K562 (cell line): ENCODE data around the gene SCG5. TPM values are rescaled to one million over a fixed set of nuclear protein-coding genes. Genes with fewer than 3 reads are reported as not detected.

Experiments
- ATAC-seq: fragments of 200-7000 bp; cut with Tn5 transposase; 3 replicates; pipeline ENCODE4 v1.9.1; 2020; ENCODE audit warnings: moderate library complexity
- BruUV-seq: library from RNA; stranded (reverse); fragments of 400-500 nt; replicated peaks from 2 replicates; lab custom pipeline; 2021; lab: Mats Ljungman, UMichigan
- CTCF ChIA-PET: fragments of 300-600 bp; formaldehyde crosslinking; extraction: SDS; loops from one replicate; lab custom pipeline; 2021; ENCODE audit warnings: low intra/inter-chr PET ratio; lab: Yijun Ruan, JAX
- POLR2A ChIA-PET: fragments of 300-600, 350-650 bp; sonication (Branson Sonifier 250); formaldehyde crosslinking; extraction: SDS; loops from one replicate; lab custom pipeline; 2021; ENCODE audit warnings: antibody characterized with exemption, inconsistent platforms; lab: Yijun Ruan, JAX
- DNase-seq, 4 experiments: peaks; one replicate each; pipeline versions ENCODE4 v3.0.0 to v3.0.0-alpha.2; 2011 to 2018; ENCODE audit warnings: low spot score in 3 of 4, mixed read lengths in 3 of 4; ENCODE audit errors: extremely low read depth in 1 of 4
- FAIRE-seq: peaks from 2 replicates; lab custom pipeline; 2011; peaks lifted over from hg19 to GRCh38; lab: Jason Lieb, UNC
- H2AFZ ChIP-seq: 2 replicates; pipeline ENCODE4 v1.6.0; 2011; ENCODE audit warnings: low read depth, low read length, control low read depth, inconsistent platforms
- H3K27ac ChIP-seq: fragments of 200-600 bp; 3 replicates; pipeline ENCODE4 v1.8.0; 2011; ENCODE audit warnings: low read depth, mild to moderate bottlenecking, control low read depth, inconsistent platforms, low read length, moderate library complexity, mixed read lengths; ENCODE audit errors: extremely low read depth
- H3K27me3 ChIP-seq, 2 experiments: fragments of 300-600 bp in 1 of 2; 2 replicates in 1 of 2; 3 replicates in 1 of 2; pipeline versions ENCODE4 v1.6.0 to v1.8.0; 2011; ENCODE audit warnings: inconsistent platforms in 2 of 2, low read length in 2 of 2, mild to moderate bottlenecking in 1 of 2, mixed read lengths in 1 of 2, moderate library complexity in 1 of 2; ENCODE audit not compliant: control insufficient read depth in 2 of 2, insufficient read depth in 2 of 2
- H3K36me3 ChIP-seq: fragments of 300-600 bp; 3 replicates; pipeline ENCODE4 v1.8.0; 2011; ENCODE audit warnings: mild to moderate bottlenecking, low read length, inconsistent platforms; ENCODE audit not compliant: control insufficient read depth, insufficient read depth
- H3K4me1 ChIP-seq, 2 experiments: fragments of 200-600 bp in 1 of 2; replicated peaks in 1 of 2; 2 replicates in 1 of 2; 3 replicates in 1 of 2; pipeline versions ENCODE4 v1.5.1 to v1.8.0; 2011; ENCODE audit warnings: inconsistent platforms in 2 of 2, low read length in 2 of 2, mild to moderate bottlenecking in 1 of 2, mixed read lengths in 1 of 2, moderate library complexity in 1 of 2; ENCODE audit not compliant: control insufficient read depth in 2 of 2, insufficient read depth in 2 of 2
- H3K4me2 ChIP-seq: 2 replicates; pipeline ENCODE4 v1.6.1; 2011; ENCODE audit warnings: low read length, control low read depth, inconsistent platforms, mixed read lengths; ENCODE audit not compliant: insufficient read depth
- H3K4me3 ChIP-seq: fragments of 200-600 bp; sonication (generic), shearing (Covaris generic); 2 replicates; pipeline ENCODE4 v1.5.1; 2016; ENCODE audit warnings: control low read depth, inconsistent platforms
- H3K79me2 ChIP-seq: fragments of 200-600 bp; 3 replicates; pipeline ENCODE4 v1.8.0; 2011; ENCODE audit warnings: low read length, inconsistent platforms; ENCODE audit not compliant: control insufficient read depth, insufficient read depth
- H3K9ac ChIP-seq, 2 experiments: 2 replicates each; pipeline versions ENCODE4 v1.6.0 to v1.6.1; 2011; ENCODE audit warnings: low read depth in 2 of 2, low read length in 2 of 2, control low read depth in 1 of 2, inconsistent platforms in 1 of 2, mild to moderate bottlenecking in 1 of 2, mixed read lengths in 1 of 2; ENCODE audit not compliant: insufficient read depth in 1 of 2
- H3K9me1 ChIP-seq: one replicate; pipeline ENCODE4 v1.6.0; 2011; ENCODE audit warnings: inconsistent platforms, mild to moderate bottlenecking, low read length, moderate library complexity; ENCODE audit not compliant: control insufficient read depth, insufficient read depth
- H3K9me3 ChIP-seq: replicated peaks from 2 replicates; pipeline ENCODE4 v1.5.1; 2011; ENCODE audit warnings: low read depth, low read length, inconsistent platforms; ENCODE audit not compliant: control insufficient read depth, insufficient read depth
- H4K20me1 ChIP-seq: replicated peaks from 2 replicates; pipeline ENCODE4 v1.6.1; 2011; ENCODE audit warnings: low read length, inconsistent platforms, mixed read lengths; ENCODE audit not compliant: control insufficient read depth, insufficient read depth
- ARID3B ChIP-seq: fragments of 250-450 bp; sonication (Bioruptor Pico); IDR thresholded peaks from 2 replicates; pipeline ENCODE4 v1.4.0; 2020; ENCODE audit warnings: borderline replicate concordance
- ASH1L ChIP-seq: fragments of 450-650 bp; IDR thresholded peaks from 2 replicates; pipeline ENCODE4 v1.6.1; 2018; ENCODE audit warnings: borderline replicate concordance, mild to moderate bottlenecking, low read depth; ENCODE audit not compliant: partially characterized antibody
- KLF13 ChIP-seq: fragments of 450-650 bp; IDR thresholded peaks from 2 replicates; pipeline ENCODE4 v1.6.1; 2016; ENCODE audit warnings: missing genetic modification characterization, low read depth, mild to moderate bottlenecking, missing compliant biosample characterization, moderate library complexity, borderline replicate concordance
- NFIX ChIP-seq: fragments of 250-450 bp; sonication (Bioruptor Pico); IDR thresholded peaks from 2 replicates; pipeline ENCODE4 v1.4.0; 2020; ENCODE audit warnings: low read depth, mild to moderate bottlenecking, moderate library complexity
- PHTF2 ChIP-seq: fragments of 250-450 bp; sonication (Bioruptor Pico); IDR thresholded peaks from 2 replicates; pipeline ENCODE4 v1.5.0; 2021; ENCODE audit warnings: mild to moderate bottlenecking
- RBBP5 ChIP-seq: fragments of 200-600 bp; sonication (generic); IDR thresholded peaks from 2 replicates; pipeline ENCODE4 v1.6.1; 2012; ENCODE audit warnings: borderline replicate concordance, mild to moderate bottlenecking, low read length, control low read depth, inconsistent platforms; ENCODE audit not compliant: insufficient read depth, poor library complexity, severe bottlenecking
- RBM14 ChIP-seq: fragments of 200-400 bp; formaldehyde crosslinking; IDR thresholded peaks from 2 replicates; pipeline ENCODE4 v1.6.1; 2018; ENCODE audit warnings: low read depth, mild to moderate bottlenecking, low read length, moderate library complexity, borderline replicate concordance; ENCODE audit not compliant: insufficient read depth
- SLC30A9 ChIP-seq: fragments of 250-450 bp; sonication (Bioruptor Pico); IDR thresholded peaks from 2 replicates; pipeline ENCODE4 v1.8.0; 2022; ENCODE audit warnings: mild to moderate bottlenecking, moderate library complexity
- ZFP91 ChIP-seq: sonication (generic); formaldehyde crosslinking; IDR thresholded peaks from 2 replicates; pipeline ENCODE4 v1.8.0; 2022; ENCODE audit warnings: mild to moderate bottlenecking, missing genetic modification reagents
- ZNF12 ChIP-seq: sonication (generic); formaldehyde crosslinking; IDR thresholded peaks from 2 replicates; pipeline ENCODE4 v1.4.0; 2020; ENCODE audit warnings: mild to moderate bottlenecking, missing genetic modification reagents
- ZNF740 ChIP-seq, 3 experiments: fragments of 200-800 bp in 1 of 3; sonication (Bioruptor generic) in 1 of 3; sonication (generic) in 1 of 3; formaldehyde crosslinking in 1 of 3; IDR thresholded peaks; 2 replicates each; pipeline versions ENCODE4 v1.6.1 to v1.8.0; 2016 to 2022; ENCODE audit warnings: mild to moderate bottlenecking in 2 of 3, missing compliant biosample characterization in 2 of 3, missing genetic modification characterization in 2 of 3, missing genetic modification reagents in 1 of 3
- WGBS: fragments of 100-300 bp; shearing (Covaris generic); methylation state at CpG from one replicate; pipeline ENCODE4 v1.1.6; 2016; ENCODE audit warnings: low coverage, mixed read lengths; ENCODE audit not compliant: insufficient coverage; ENCODE audit errors: missing lambda C conversion rate; 5-methylcytosine and 5-hydroxymethylcytosine counted together
- in situ Hi-C: fragments of 300-500 bp; cut with MboI; formaldehyde crosslinking; loops from 4 replicates; pipeline ENCODE4 v1.15.0; 2018; ENCODE audit warnings: inconsistent platforms, mixed read lengths
- intact Hi-C: fragments of 100-400 bp; cut with micrococcal nuclease; formaldehyde crosslinking; loops from 2 replicates; pipeline ENCODE4 v1.14.2; 2022
- polyA plus RNA-seq, 8 experiments: library from polyadenylated mRNA; depleted of rRNA in 4 of 8; stranded (reverse) in 5 of 8; unstranded in 3 of 8; fragments of >200 nt; fragmentation: Nextera tagmentation in 2 of 8; fragmentation: Illumina TruSeq in 1 of 8; extraction: Ambion mirVana in 2 of 8; extraction: Trizol in 1 of 8; gene quantifications; 2 replicates each; pipeline versions ENCODE4 v1.2.1 to v1.2.3, GENCODE V29; 2011 to 2014; ENCODE audit warnings: inconsistent platforms in 1 of 8, missing spikeins in 1 of 8
- total RNA-seq, 7 experiments: library from RNA; depleted of rRNA in 6 of 7; stranded (reverse); fragments of >200 nt in 6 of 7; fragmentation: Illumina TruSeq in 2 of 7; extraction: Trizol in 2 of 7; gene quantifications; 2 replicates each; pipeline versions ENCODE4 v1.2.1 to v1.2.3, GENCODE V29; 2011 to 2021; ENCODE audit warnings: low replicate concordance in 1 of 7

SCG5 gene
- total and polyA plus RNA-seq, 9 of the 15 experiments (the other 6 are each of a cell fraction or from before 2014, with no cell fraction given): 0.06 to 0.76 (median 0.28) TPM; not detected in 2

- Histone ChIP-seq H3K4me2 (no peak overlapping the region), H2AFZ (no peak overlapping the region), H3K36me3 (no peaks in the 10 kb centered on the region), H3K27me3 (peaks cover 6% of the 10 kb centered on the region in 2 experiments; a peak in 4 of 5 replicates), H3K9me1 (no peaks in the 10 kb centered on the region), H3K9ac (no peak overlapping the region), H3K4me3 (no peak overlapping the region), H3K27ac (no peak overlapping the region), H3K79me2 (no peaks in the 10 kb centered on the region), H3K4me1 (no peaks in the 10 kb centered on the region), H3K9me3 (no peaks in the 10 kb centered on the region), H4K20me1 (no peaks in the 10 kb centered on the region)
- ChIA-PET POLR2A (interaction anchor here (0.6 kb wide), 1 partner anchor 199 kb away, joined by 3 read pairs; no protein-coding TSS in a partner anchor), CTCF (no interaction called here)
- in situ Hi-C loops: no loop called here
- TF ChIP-seq RBBP5: no peak
- no peak for TF ChIP-seq KLF13 (tag)
- TF ChIP-seq PHTF2 (CRISPR knock-in tag): no peak
- BruUV-seq: no TSS peak
- intact Hi-C loops: no loop called here
- DNase-seq (no peak), ATAC-seq (no peak), FAIRE-seq (no peak)
- WGBS: 6% methylated on average over 2 of the region's 2 CpGs
Measured at GRCh38 chr15:32705446-32705845, 63.9 kb downstream of the SCG5 start.

GRCh38 chr15:32706704-32707103 is 65.2 kb downstream of the SCG5 start:
- no peaks in the 10 kb centered on the region for H3K9me3 ChIP-seq
- no peak for FAIRE-seq
- no peak for ATAC-seq
- no peak overlapping the region for H3K4me3 ChIP-seq
- CTCF ChIA-PET: no interaction called here
- H2AFZ ChIP-seq: no peak overlapping the region
- no TSS peak for BruUV-seq
- intact Hi-C loops: no loop called here
- no peaks in the 10 kb centered on the region for H3K4me1 ChIP-seq
- no peaks in the 10 kb centered on the region for H4K20me1 ChIP-seq
- peaks cover 0 to 4% of the 10 kb centered on the region in 2 experiments; a peak in 2 of 5 replicates for H3K27me3 ChIP-seq
- H3K79me2 ChIP-seq: no peaks in the 10 kb centered on the region
- H3K27ac ChIP-seq: no peak overlapping the region
- WGBS: 0% methylated on average over 3 of the region's 3 CpGs
- DNase-seq: no peak
- H3K9me1 ChIP-seq: no peaks in the 10 kb centered on the region
- no peak overlapping the region for H3K9ac ChIP-seq
- H3K4me2 ChIP-seq: no peak overlapping the region
- no peaks in the 10 kb centered on the region for H3K36me3 ChIP-seq
- POLR2A ChIA-PET: no interaction called here
- in situ Hi-C loops: no loop called here
- TF ChIP-seq ARID3B (no peak), ASH1L (no peak), SLC30A9 (CRISPR knock-in tag) (no peak), ZNF12 (no peak), ZFP91 (no peak), NFIX (CRISPR knock-in tag) (no peak), ZNF740 (CRISPR knock-in tag; IDR thresholded peaks at IDR 0.05) (no peak), ZNF740 (tag; IDR thresholded peaks at IDR 0.05) (no peak), RBM14 (no peak)
